HG03060 (cell line): ENCODE measurements around the gene MORN1.
"Not testable (repeated sequence)": the region's sequence is repeated elsewhere in the genome, so short reads cannot be mapped to it uniquely, and the experiment has no call there.

ENCODE experiments used
- ATAC-seq: cut with Tn5 transposase; IDR thresholded peaks from one replicate; pipeline ENCODE4 v1.9.1; 2021; ENCODE audit warnings: low read depth, moderate number of reproducible peaks; ENCODE audit not compliant: unreplicated experiment

MORN1 gene

GRCh38 chr1:2297246-2298011 lies 93.9 kb downstream of the MORN1 start:
- no peak for ATAC-seq

DNA sequence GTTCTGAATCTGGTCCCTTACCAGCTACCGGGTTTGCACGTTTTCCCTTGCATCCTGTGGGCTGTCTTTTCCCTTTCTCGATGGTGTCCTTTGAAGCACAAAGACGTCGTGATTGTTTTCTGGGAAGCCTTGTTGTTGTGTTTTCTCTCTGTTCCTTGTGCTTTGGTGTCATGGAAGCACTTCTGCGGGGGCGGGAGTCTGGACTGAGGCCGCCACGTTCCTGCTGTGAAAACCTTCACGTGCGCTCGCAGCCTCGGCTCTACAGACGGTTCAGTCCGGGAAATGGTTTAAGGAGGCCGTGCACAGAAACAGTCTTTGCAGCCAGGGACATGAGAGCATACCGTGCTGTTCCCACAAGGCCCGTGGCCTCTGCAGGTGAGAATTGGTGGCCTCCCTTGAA lies 94.7 kb downstream of the MORN1 start:
- no peak for ATAC-seq

GRCh38 chr1:2296211-2296610 lies 95.1 kb downstream of the MORN1 start:
- not testable (repeated sequence) for ATAC-seq

DNA sequence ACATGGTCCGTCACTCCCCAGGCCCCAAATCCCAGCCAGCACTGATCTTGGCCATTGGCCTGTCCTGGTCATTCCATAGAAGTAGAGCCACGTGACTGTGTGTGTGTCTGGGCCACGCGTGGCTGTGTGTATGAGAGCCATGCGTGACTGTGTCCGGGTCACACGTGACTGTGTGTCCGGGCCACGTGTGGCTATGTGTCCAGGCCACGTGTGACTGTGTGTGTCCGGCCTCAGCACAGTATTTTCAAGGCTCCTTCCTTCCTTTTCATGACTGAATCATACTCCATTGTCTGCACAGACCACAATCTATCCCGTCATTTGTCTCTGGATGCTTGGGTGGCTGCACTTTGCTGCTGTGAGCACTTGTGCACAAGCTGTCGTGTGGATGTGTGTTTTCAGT lies 95.8 kb downstream of the MORN1 start:
- no peak for ATAC-seq

GRCh38 chr1:2294725-2295078 lies 96.7 kb downstream of the MORN1 start:
- ATAC-seq, result no peak

GRCh38 chr1:2294033-2294724 lies 97.2 kb downstream of the MORN1 start:
- no peak for ATAC-seq

- ATAC-seq, result no peak
These were observed 98.5 kb downstream of the MORN1 start for GRCh38 chr1:2292725-2293450.

- ATAC-seq, result no peak
These were observed 99.8 kb downstream of the MORN1 start for GRCh38 chr1:2291577-2291976.

GRCh38 chr1:2290595-2291510 lies 100.5 kb downstream of the MORN1 start:
- ATAC-seq, result no peak

- ATAC-seq, result no peak
These were observed 101.2 kb downstream of the MORN1 start for GRCh38 chr1:2290171-2290578.

DNA sequence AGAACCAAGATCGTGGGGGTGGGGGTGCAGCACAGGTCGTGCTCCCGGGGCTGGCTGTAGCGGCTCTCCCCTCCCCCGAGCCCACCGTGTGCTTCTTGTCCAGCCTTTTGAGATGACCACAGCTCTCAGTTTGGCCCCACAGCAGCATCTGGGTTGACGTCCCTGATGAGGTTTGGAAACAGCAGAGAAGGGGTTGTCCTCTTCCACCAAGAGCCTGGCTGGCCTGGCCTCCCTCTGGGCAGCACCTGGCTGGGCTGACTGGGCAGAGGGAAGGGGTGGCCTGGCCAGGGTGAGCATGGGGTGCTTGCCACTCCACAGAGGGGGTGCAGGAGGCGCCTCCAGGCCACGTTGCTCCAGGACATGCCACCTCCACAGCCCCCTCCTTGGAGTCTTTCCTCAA lies 101.7 kb downstream of the MORN1 start:
- no peak for ATAC-seq

DNA sequence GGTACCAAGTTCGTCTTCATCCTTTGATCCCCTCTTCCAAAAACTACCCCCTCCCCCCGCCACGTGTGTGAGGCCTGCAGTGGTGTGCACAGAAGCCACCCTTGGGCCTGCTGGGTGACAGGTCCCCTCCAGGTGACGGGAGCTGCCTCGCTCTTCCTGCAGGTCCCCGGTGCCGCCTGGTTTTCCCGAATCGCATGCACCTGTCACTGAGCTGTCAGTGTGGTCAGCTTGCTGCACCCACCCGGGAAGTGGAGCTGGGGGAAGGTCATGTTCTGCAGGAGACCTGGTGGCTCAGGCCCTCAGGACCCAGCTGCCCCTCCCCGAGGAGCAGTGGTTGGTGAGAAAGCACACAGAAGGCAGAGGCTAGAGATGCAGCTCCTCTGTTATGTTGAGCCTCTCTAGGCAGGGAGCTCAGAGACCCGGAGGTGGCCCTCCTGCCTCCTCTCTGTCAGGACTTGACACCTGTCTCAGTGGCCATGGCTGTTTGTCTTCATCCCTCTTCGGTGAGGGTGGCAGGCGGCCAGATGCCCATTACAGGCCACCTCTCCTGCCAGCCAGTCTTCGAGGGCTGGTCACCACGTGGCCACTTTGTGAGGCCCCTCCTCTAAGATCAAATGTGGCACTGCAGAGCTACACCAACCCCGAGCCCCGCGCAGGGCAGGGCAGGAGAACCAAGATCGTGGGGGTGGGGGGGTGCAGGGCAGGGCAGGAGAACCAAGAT lies 102.4 kb downstream of the MORN1 start:
- ATAC-seq, result no peak

DNA sequence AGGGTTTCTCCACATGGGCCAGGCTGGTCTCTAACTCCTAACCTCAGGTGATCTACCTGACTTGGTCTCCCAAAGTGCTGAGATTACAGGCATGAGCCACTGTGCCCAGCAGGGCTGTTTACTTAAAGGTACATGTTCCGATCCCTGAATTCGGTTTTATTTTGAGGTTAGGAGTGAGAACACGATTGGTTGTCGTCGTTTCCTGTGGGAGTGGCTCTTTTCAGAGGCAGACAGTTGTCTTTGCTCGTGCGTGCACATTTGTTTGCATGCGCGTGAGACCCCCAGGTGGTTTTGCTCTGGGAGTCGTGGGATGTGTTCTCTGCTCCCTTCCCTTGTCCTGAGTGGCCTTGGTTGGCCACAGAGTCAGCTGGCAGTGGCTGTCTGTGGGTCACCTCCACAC lies 103.0 kb downstream of the MORN1 start:
- ATAC-seq, result no peak

GRCh38 chr1:2287649-2288048 lies 103.7 kb downstream of the MORN1 start:
- ATAC-seq, result no peak

GRCh38 chr1:2286923-2287322 lies 104.4 kb downstream of the MORN1 start:
- no peak for ATAC-seq

DNA sequence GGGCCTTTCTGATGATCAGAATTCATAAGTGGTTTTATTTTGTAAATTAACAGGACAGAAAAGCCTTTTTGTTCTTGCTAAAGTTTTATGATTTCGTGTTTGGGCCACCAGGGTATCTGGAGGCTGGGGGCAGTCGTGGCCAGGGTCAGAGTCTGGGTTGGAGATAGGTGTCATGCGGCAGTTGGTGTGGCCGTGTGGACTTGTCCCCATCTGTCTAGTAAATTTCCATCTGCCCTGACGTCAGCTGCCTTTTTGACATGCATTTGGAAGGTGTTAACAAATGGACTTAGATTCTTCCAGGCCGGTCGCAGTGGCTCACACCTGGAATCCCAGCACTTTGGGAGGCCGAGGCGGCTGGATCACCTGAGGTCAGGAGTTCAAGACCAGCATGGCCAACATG lies 106.4 kb downstream of the MORN1 start:
- no peak for ATAC-seq

GRCh38 chr1:2283991-2284895 lies 107.1 kb downstream of the MORN1 start:
- no peak for ATAC-seq

GRCh38 chr1:2283371-2283990 lies 107.9 kb downstream of the MORN1 start:
- ATAC-seq, result no peak
